ENCODE measurements around the gene OR6K2. TPM values are rescaled to one million over a fixed set of nuclear protein-coding genes. Genes with fewer than 3 reads are reported as not detected.
"Not testable (repeated sequence)": the region's sequence is repeated elsewhere in the genome, so short reads cannot be mapped to it uniquely, and the experiment has no call there.

Gene OR6K2, protein sequence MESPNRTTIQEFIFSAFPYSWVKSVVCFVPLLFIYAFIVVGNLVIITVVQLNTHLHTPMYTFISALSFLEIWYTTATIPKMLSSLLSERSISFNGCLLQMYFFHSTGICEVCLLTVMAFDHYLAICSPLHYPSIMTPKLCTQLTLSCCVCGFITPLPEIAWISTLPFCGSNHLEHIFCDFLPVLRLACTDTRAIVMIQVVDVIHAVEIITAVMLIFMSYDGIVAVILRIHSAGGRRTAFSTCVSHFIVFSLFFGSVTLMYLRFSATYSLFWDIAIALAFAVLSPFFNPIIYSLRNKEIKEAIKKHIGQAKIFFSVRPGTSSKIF
- not detected for total RNA-seq

DNA sequence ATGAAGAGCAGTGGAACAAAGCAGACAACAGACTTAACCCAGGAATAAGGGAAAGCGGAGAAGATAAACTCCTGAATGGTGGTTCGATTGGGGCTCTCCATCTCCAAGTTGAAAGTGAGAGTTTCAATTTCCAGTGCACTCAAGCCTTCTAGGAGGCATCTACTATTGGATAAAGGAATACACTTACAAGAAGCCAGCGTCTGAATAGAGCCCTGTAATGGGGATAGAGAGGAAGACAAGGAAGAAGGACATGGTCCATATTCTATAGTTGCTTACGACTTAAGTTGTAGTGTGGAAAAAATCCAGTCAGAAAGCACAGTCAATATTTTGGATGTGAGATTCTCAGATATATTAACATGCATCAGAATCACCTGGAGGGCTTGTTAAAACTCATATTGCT, at the start of gene OR6K2:
Gene OR6K2, minus strand, starts transcription at position 101 of the 400 bp plus-strand sequence. Its CDS starts 0 bp downstream, at position 101.
- DNase-seq (ENCODE audit: low read depth in 2 of 3, low spot score in 2 of 3), result no peak

DNA sequence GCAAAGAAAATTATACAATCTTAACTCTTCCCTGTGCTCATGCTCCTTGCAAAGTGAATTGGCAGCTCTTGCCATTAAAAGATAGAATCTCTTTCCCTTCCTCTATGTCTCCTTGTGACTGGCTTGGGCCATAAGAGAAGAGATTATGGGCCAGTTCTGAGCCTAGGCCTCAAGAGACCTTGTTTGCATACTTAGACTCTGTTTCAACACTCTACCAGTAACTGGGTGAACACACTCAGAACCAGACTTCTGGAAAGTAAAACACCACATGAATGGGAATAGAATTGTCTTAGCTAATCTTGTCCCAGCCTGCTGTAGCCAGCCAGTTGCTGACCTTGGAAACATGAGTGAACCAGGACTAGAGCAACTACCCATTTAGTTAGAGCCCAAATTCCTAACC, 35.4 kb upstream of the OR6K2 start:
- no peak for DNase-seq (ENCODE audit: low read depth in 2 of 3, low spot score in 2 of 3)

DNA sequence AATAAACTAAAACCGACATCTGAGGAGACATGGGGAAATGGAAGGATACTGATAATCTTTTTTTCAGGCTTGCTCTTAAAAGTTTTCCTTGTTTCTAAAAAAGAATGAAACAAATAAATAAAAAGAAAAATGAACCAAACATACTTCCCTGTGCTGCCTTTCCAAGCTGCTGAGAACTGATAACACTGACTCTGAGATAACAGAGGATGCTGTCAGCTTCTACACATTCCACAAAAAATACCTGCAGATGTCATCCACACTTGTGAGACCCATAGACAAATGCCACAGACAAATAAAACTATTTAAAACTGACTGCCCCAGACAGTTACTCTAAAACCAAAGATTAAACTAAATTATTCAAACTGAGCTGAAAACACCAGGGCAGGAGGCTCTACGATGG, 32.1 kb upstream of the OR6K2 start:
- DNase-seq (ENCODE audit: low read depth in 2 of 3, low spot score in 2 of 3), result no peak

DNA sequence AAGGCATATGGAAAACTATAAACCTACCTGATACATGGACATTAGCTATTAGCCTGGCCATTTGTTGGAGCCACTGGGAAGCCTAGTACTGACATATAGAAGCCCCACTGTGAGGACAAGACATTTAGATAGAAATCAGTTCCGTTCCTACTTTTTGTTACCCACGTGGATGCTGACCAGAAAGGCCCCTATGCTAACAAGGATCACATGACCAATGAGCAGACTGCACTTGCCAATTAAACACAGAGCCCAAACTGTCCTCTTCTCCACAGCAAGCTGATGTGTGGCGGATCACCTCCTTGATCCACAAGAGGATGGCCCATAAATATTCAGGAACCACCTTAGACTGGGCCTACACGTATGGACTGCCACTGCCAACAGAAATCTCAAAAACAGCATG, 31.3 kb upstream of the OR6K2 start:
- DNase-seq (ENCODE audit: low read depth in 2 of 3, low spot score in 2 of 3), result no peak

DNA sequence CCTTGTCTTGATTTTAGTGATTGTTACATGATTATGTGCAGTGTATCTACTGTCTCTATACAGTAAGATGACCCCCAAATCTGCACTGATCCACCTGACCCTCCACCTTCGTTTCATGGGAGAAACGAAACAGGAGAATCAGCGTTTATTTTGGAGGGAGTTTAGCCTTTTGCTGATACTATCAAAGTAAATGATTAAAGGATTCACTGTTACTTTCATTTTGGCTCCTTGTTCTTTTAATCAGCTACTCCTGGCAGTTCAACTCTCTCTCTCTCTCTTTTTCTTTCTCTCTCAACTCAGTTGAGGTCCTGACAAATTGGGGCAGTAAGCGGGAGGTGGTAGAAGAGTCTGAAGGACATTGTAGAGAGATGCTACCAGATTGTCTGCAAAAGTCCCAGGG, 30.0 kb upstream of the OR6K2 start:
- DNase-seq (ENCODE audit: low read depth in 2 of 3, low spot score in 2 of 3), result no peak

DNA sequence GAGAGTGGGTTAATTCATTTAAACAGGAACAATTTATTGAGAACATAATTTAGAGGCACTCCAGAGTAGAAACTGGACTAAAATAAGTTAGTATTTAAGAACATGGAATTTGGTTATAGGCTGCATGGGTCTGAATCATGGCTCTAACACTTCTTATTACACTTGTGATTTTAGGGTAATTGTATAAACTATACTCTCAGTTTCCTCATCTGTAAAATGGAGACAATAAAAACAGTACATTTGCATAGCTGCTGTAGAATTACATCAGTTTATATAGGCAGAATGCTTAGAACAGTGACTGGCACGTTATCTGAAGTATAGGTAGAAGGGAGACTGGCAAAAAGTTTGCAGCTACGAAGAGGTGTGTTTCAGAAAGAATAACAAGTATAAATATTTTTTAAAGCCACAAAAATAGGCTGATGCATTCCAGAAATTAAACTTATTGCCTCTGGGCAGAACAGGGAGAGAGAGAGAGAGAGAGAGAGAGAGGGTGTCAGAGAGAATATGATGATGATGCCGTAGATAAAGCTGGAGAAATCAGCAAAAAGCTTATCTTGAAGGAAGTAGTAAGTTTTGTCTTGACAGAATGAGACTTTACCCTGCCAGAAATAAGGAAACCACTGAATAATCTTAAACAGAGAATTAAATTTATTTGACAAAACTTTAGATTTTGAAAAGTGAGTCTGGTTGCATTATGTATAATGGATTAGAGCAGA, 28.2 kb upstream of the OR6K2 start:
- no peak for DNase-seq (ENCODE audit: low read depth in 2 of 3, low spot score in 2 of 3)

DNA sequence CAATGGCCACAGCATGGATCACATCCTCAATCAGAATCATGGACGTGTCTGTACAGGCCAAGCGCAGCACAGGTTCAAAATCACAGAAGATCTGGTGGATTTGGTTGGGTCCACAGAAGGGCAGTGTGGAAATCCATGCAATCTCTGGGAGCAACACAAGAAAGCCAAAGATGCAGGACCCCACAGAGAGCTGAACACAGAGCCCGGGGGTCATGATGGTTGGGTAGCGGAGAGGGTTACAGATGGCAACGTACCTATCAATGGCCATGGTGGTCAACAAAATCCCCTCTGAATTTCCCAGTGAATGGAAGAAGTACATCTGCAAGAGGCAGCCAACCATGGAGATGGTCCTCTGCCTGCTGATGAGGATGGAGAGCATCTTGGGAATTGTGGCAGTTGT, 24.0 kb upstream of the OR6K2 start:
- no peak for DNase-seq (ENCODE audit: low read depth in 2 of 3, low spot score in 2 of 3)

DNA sequence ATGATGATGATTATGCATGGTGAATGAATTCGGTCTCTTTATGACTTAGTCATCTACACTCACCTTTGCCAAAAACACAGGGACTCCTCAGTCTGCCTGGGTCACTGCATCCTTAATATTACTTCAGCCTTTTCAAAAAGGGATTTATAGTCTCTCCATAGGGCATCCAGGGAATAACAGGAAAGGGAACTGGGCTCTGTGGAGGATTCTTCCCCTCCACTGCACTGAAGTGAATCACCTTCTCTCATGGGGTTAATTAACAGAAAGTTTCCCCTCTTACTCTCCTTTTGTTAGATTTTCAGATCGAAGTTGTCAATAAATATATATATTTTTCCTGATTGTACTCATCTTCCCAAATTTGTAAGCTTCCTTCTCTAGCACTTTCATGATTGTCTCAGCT, 20.2 kb upstream of the OR6K2 start, which contains the start of gene OR6K3:
Gene OR6K3, minus strand, starts transcription at position 101 of the 400 bp plus-strand sequence. CDS start 2,605 bp downstream, outside the sequence.
- DNase-seq (ENCODE audit: low read depth in 2 of 3, low spot score in 2 of 3), result no peak

DNA sequence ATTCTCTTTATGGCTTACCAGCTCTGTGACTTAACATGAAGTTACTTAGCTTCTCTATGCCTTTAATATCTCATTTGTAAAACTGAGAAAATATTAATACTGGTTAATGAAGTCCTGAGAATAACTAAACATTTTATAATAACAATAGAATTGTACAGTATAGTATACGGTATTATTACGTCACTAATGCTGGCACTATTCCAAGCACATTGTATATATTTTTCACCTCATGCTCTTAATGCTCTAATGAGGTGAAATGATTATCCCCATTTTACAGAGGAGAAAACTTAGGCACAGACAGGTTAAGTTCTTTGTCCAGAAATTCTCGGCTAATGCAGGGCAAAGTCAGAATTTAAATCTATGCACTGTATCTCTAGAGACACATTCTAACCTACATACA, 19.2 kb upstream of the OR6K2 start:
- no peak for DNase-seq (ENCODE audit: low read depth in 2 of 3, low spot score in 2 of 3)

DNA sequence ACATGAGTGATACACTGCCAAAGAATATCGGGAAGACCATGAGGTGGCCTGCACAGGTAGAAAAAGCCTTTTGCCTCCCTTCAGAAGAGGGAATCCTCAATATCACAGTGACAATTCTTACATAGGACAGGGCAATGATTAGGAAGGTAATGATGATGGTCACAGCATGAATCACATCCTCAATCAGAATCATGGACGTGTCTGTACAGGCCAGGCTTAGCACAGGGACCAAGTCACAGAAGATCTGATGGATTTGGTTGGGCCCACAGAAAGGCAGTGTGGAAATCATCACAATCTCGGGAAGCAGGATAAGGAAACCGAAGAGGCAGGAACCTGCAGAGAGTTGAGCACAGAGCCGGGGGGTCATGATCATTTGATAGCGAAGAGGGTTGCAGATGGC, 16.9 kb upstream of the OR6K2 start:
- DNase-seq (ENCODE audit: low read depth in 2 of 3, low spot score in 2 of 3), result no peak

DNA sequence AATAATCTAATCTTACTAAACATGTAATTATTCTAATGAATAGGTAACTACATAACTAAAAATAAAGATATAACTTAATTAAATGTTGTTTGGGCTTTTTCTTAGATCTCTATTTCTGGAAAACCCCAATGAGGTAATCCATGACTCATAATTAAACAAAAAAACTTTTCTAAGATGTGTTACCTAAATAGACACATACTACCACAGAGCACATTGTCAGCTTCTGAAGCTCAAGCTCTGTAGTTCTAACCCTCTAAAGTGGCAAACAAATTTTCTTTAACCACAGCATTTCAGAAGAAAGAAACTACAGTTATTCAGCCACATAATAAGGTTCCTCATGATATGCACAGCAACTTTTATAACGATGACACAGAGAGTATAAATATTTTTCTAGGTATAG, 15.9 kb upstream of the OR6K2 start:
- no peak for DNase-seq (ENCODE audit: low read depth in 2 of 3, low spot score in 2 of 3)

DNA sequence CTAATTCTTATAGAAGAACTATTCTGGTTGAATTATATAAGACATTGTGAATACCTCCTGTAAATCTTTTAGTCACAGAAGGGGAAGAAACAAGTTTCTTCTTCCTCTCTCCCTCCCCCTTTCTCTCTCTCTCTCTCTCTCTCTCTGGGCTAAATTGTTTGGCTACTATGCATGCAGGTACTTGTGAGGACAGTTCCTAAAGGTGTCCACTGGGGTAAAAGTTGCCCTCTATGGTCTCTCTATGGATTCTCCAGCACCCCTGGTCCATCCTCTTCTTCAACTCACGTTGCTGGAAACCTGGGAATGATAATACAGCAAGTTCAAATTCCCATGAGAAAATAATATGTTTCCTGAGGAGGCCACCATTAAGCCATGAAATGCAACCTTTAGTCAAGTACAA, 14.3 kb upstream of the OR6K2 start:
- no peak for DNase-seq (ENCODE audit: low read depth in 2 of 3, low spot score in 2 of 3)

DNA sequence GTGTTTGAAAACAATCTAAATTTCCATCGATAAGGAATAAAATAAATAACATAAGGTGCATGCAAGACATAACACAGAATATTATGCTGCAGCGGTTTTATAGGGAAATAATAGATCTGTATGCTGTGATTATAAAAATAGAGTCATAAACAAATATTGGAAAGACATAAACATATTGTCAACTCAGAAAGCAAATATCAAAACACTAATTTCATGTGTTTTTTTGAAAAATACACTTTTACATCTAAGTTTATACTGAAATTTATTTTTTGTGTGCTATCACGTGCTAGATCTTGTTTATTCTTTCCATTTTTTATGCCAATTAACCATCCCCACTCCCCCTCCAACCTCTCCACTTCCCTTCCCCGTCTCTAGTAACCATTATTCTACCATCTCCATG, 10.6 kb upstream of the OR6K2 start:
- DNase-seq (ENCODE audit: low read depth in 2 of 3, low spot score in 2 of 3), result no peak

DNA sequence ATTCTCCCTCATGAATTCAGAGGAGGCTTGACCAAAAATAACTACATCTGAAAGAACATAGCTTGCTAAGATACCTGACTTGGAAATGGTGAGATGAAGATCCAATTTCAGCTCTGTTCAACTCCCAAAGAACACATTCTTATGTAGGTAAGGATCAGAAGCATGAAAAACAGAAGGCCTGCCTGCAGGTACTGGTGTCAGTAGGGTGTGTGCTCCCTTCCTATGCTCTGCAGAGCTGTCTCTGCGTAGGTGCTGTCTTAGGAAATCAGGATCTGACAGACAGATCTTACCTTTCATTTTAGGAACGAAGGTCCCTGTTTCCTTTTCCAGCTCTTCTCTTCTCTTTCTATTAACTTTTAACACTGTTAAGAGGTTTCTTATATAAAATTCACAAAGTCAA, 5.6 kb upstream of the OR6K2 start:
- no peak for DNase-seq (ENCODE audit: low read depth in 2 of 3, low spot score in 2 of 3)

DNA sequence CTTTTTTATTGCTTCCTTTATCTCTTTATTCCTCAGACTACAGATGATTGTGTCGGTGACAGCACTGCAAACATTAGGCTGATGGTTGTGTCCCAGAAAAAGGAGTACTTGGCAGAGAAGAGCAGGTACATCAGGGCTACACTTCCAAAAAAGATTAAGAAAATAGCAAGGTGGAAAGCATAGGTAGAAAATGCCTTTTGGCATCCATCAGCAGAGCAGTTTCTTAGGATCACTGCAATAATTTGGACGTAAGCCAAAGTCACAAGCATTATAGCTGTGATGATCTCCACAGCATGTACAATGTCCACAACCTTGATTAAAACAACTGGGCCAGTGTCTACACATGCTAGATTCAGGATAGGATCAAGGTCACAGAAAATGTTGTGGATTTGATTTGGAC, 5.9 kb downstream of the OR6K2 start:
- DNase-seq (ENCODE audit: low read depth in 2 of 3, low spot score in 2 of 3), result no peak

DNA sequence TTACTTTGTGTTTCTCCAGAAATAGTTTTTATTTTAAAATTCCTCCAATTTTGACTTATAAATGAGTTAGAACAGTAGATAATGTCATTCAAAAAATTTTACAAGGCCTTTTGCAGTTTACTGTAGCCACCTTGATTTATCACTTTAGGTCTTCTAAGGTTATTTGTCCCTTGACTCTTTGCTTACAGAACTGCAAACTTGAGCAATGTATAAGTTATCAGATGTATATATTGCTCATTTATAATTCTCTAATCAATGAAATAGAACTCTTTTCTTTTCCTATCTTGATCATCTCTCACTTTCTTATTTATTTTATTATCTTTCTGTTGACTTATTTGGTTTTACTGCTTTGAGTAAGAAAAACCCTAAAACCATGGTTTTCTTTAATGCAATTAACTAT, 8.1 kb downstream of the OR6K2 start:
- no peak for DNase-seq (ENCODE audit: low read depth in 2 of 3, low spot score in 2 of 3)

DNA sequence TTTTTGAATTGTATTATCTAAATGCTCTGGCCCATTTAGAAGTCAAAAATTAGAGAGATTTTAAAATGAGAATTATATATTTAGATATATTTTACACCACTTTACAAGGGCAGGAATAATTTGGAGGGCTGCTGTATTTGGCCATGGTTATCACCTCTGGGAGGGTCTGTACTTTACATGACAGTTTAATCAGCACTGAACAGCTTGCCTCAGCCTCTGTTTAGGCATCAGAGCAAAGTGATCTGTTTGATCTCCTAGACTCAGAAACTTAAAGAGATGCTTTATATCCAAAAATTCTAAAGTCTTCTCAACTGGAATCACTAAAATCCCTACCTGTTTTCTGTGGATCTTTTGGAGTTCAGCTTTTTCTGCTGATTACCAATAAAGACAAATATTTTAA, 8.5 kb downstream of the OR6K2 start:
- no peak for DNase-seq (ENCODE audit: low read depth in 2 of 3, low spot score in 2 of 3)

DNA sequence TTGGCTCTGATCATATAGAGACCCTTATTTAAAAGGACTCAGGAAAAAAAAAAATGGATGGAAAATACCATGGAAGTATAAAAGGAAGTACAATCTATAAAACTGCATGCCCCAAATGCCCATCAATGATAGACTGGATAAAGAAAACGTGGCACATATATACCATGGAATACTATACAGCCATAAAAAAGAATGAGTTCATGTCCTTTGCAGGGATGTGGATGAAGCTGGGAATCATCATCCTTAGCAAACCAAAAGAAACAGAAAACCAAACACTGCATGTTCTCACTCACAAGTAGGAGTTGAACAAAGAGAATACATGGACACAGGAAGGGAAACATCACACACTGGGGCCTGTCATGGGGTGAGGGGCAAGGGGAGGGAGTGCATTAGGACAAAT, 9.3 kb downstream of the OR6K2 start:
- DNase-seq (ENCODE audit: low read depth in 2 of 3, low spot score in 2 of 3), result not testable (repeated sequence)

DNA sequence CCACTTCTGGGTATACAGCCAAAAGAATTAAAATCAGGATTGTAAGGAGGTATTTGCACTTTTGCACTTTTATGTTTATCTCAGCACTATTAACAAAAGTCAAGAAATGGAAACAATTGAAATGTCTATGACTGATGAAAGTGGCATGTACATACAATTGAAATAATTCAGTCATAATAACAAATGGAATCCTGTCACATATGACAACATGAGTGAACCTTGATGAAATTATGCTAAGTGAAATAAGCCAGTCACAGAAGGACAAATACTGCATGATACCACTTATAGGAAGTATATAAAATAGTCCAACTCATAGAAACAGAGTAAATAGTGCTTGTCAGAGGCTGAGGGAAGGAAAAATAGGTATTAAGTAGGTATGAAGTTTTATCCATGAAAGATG, 10.6 kb downstream of the OR6K2 start:
- DNase-seq (ENCODE audit: low read depth in 2 of 3, low spot score in 2 of 3), result no peak

DNA sequence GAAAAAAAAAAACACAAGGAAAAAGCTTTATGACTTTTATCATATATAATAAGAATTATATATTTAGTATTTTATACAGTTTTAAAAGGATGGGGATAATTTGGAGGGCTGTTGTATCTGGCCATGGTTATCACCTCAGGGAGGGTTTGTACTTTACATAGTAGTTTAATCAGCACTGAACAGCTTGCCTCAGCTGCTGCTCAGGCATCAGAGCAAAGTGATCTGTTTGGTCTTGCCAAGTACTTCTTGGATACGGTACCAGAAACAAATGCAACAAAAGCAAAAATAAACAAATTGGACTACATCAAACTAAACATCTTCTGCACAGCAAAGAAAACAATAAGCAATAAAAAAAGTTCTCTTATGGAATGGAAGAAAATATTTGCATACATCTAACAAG, 11.3 kb downstream of the OR6K2 start:
- DNase-seq (ENCODE audit: low read depth in 2 of 3, low spot score in 2 of 3), result no peak

DNA sequence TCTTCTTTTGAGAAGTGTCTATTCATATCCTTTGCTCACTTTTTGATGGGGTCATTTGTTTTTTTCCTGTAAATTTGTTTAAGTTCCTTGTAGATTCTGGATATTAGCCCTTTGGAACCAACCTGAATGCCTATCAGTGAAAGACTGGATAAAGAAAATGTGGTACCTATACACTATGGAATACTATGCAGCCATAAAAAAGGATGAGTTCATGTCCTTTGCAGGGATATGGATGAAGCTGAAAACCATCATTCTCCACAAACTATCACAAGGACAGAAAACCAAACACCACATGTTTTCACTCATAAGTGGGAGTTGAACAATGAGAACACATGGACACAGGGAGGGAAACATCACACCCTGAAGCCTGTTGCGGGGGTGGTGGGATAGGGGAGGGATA, 12.1 kb downstream of the OR6K2 start:
- not testable (repeated sequence) for DNase-seq (ENCODE audit: low read depth in 2 of 3, low spot score in 2 of 3)

DNA sequence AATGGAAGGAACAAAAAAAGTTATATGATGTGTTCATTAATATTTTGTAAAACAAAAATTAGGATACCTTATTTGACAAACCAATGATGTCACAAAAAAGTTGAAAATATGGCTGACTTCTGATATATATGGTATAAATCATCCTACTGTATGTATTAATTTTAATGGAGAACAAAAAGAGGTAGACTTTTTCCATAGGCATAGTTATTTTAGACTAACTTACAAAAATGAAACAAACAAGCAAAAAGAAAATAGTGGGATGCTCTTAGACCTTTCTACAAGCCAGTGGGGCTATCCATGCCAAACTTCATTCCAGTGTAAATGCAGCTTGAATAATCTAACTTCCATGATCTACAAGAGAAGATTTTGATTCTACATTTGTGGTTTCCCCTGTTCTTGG, 13.4 kb downstream of the OR6K2 start:
- no peak for DNase-seq (ENCODE audit: low read depth in 2 of 3, low spot score in 2 of 3)

Measured in hematopoietic multipotent progenitor cell (in vitro differentiated cells).